ENCODE results near the gene ABCB6.

ABCB6 gene

GRCh38 chr2:219167997-219168396, 50.8 kb downstream of the ABCB6 start:
- Histone ChIP-seq H3K9me3 (ENCODE audit: control insufficient read depth, insufficient read depth, low read length) (no peaks in the 10 kb centered on the region), H3K27me3 (ENCODE audit: control insufficient read depth, insufficient read depth, low read length) (no peaks in the 10 kb centered on the region), H3K27ac (ENCODE audit: low read length) (no peak overlapping the region), H3K4me3 (ENCODE audit: low read length) (no peak overlapping the region), H3K4me1 (ENCODE audit: control insufficient read depth, insufficient read depth, low read length) (no peaks in the 10 kb centered on the region), H3K36me3 (ENCODE audit: control insufficient read depth, insufficient read depth, low read length) (no peaks in the 10 kb centered on the region)
- WGBS (ENCODE audit: insufficient coverage, insufficient read length): no CpG with 5 or more reads among the region's 5 CpGs
- no peak for DNase-seq (ENCODE audit: low read depth, low spot score)

GRCh38 chr2:219165058-219165911, 53.5 kb downstream of the ABCB6 start:
- no peak overlapping the region for H3K27ac ChIP-seq (ENCODE audit: low read length)
- H3K36me3 ChIP-seq (ENCODE audit: control insufficient read depth, insufficient read depth, low read length): no peaks in the 10 kb centered on the region
- DNase-seq (ENCODE audit: low read depth, low spot score): no peak
- no peaks in the 10 kb centered on the region for H3K27me3 ChIP-seq (ENCODE audit: control insufficient read depth, insufficient read depth, low read length)
- no peak overlapping the region for H3K4me3 ChIP-seq (ENCODE audit: low read length)
- no peaks in the 10 kb centered on the region for H3K9me3 ChIP-seq (ENCODE audit: control insufficient read depth, insufficient read depth, low read length)
- H3K4me1 ChIP-seq (ENCODE audit: control insufficient read depth, insufficient read depth, low read length): no peaks in the 10 kb centered on the region
- no CpG with 5 or more reads among the region's 10 CpGs for WGBS (ENCODE audit: insufficient coverage, insufficient read length)

DNA sequence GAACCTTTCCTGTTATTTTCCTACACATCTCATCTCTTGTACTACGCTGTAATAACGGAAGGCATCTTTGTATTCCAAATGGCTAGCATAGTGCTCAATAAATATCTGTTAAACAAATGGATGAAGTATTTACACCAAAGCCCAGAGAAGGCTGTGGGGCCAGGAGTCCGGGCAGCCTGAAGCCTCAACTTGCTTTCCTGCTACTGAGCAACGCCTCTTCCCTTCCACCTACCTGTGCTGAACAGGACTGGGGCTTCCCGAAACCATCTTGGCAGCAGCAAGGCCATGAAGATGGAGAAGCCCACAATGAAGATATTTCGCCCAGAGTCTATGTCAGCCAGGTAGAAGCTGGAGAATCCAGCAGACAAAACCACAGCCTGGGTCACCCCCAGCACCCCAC, 55.6 kb downstream of the ABCB6 start:
- no peak for DNase-seq (ENCODE audit: low read depth, low spot score)
- Histone ChIP-seq H3K4me1 (ENCODE audit: control insufficient read depth, insufficient read depth, low read length) (peaks cover 2% of the 10 kb centered on the region; the same call in 1 of the 2 replicates), H3K36me3 (ENCODE audit: control insufficient read depth, insufficient read depth, low read length) (no peaks in the 10 kb centered on the region), H3K9me3 (ENCODE audit: control insufficient read depth, insufficient read depth, low read length) (no peaks in the 10 kb centered on the region), H3K27ac (ENCODE audit: low read length) (no peak overlapping the region), H3K4me3 (ENCODE audit: low read length) (no peak overlapping the region), H3K27me3 (ENCODE audit: control insufficient read depth, insufficient read depth, low read length) (no peaks in the 10 kb centered on the region)
- no CpG with 5 or more reads among the region's 6 CpGs for WGBS (ENCODE audit: insufficient coverage, insufficient read length)

DNA sequence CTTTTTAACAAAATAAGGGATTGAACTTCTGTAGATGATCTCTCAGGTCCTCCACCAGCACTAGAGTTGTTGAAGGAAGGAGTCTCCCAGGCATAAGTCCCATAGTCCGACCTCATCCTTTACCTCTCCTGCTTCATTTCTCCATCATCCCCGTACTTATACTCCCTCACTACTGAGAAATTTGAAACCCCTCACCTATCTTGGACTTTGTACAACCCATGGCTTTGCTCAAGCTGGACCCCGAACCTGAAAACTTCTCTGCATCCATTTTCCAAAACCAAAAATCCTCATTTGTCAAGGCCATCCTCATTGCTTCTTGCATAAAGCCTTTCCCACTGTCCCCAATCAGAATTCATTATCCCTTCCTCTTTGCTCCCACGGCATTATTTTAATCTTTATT, 57.7 kb downstream of the ABCB6 start:
- no peak for DNase-seq (ENCODE audit: low read depth, low spot score)
- Histone ChIP-seq H3K4me3 (ENCODE audit: low read length) (peak overlapping the region; percentile 71; the same call in 1 of the 2 replicates), H3K9me3 (ENCODE audit: control insufficient read depth, insufficient read depth, low read length) (no peaks in the 10 kb centered on the region), H3K4me1 (ENCODE audit: control insufficient read depth, insufficient read depth, low read length) (peaks cover 2% of the 10 kb centered on the region; the same call in 1 of the 2 replicates), H3K27me3 (ENCODE audit: control insufficient read depth, insufficient read depth, low read length) (no peaks in the 10 kb centered on the region), H3K27ac (ENCODE audit: low read length) (no peak overlapping the region), H3K36me3 (ENCODE audit: control insufficient read depth, insufficient read depth, low read length) (no peaks in the 10 kb centered on the region)
- no CpG with 5 or more reads among the region's 4 CpGs for WGBS (ENCODE audit: insufficient coverage, insufficient read length)

GRCh38 chr2:219160186-219161017, 58.4 kb downstream of the ABCB6 start, which contains the start of gene NHEJ1:
Gene NHEJ1, minus strand, starts transcription at chr2:219160815. Its CDS starts 2,453 bp downstream, at chr2:219158362.
- no peak within 1 kb of the TSS for H3K27ac ChIP-seq (ENCODE audit: low read length)
- H3K9me3 ChIP-seq (ENCODE audit: control insufficient read depth, insufficient read depth, low read length): no peaks in the 10 kb centered on the region
- no peaks in the 10 kb centered on the region for H3K27me3 ChIP-seq (ENCODE audit: control insufficient read depth, insufficient read depth, low read length)
- no CpG with 5 or more reads among the region's 70 CpGs for WGBS (ENCODE audit: insufficient coverage, insufficient read length)
- peaks cover 2% of the 10 kb centered on the region; the same call in 1 of the 2 replicates for H3K4me1 ChIP-seq (ENCODE audit: control insufficient read depth, insufficient read depth, low read length)
- DNase-seq (ENCODE audit: low read depth, low spot score): peak; percentile 80
- H3K36me3 ChIP-seq (ENCODE audit: control insufficient read depth, insufficient read depth, low read length): no peaks in the 10 kb centered on the region
- H3K4me3 ChIP-seq (ENCODE audit: low read length): peak within 1 kb of the TSS; percentile 71
